Osteoblast (primary cell): ENCODE data around the gene USB1. TPM values are rescaled to one million over a fixed set of nuclear protein-coding genes. Genes with fewer than 3 reads are reported as not detected.

Experiments
- DNase-seq: peaks from one replicate; pipeline ENCODE4 v3.0.0; 2011; ENCODE audit warnings: low spot score, mixed read lengths; ENCODE audit not compliant: insufficient read length; ENCODE audit errors: missing footprints
- H2AFZ ChIP-seq: 2 replicates; pipeline ENCODE4 v1.6.0; 2011; ENCODE audit warnings: mild to moderate bottlenecking, low read length
- H3K27ac ChIP-seq: 2 replicates; pipeline ENCODE4 v1.5.1; 2011; ENCODE audit warnings: mild to moderate bottlenecking, low read depth, low read length, moderate library complexity
- H3K27me3 ChIP-seq: 2 replicates; pipeline ENCODE4 v1.6.0; 2012; ENCODE audit warnings: mild to moderate bottlenecking, control low read depth, inconsistent platforms, low read length, moderate library complexity; ENCODE audit not compliant: insufficient read depth
- H3K36me3 ChIP-seq: 2 replicates; pipeline ENCODE4 v1.5.1; 2011; ENCODE audit warnings: mild to moderate bottlenecking, low read length, control low read depth, moderate library complexity; ENCODE audit not compliant: insufficient read depth
- H3K4me1 ChIP-seq: 2 replicates; pipeline ENCODE4 v1.5.1; 2011; ENCODE audit warnings: mild to moderate bottlenecking, low read length, control low read depth, moderate library complexity; ENCODE audit not compliant: insufficient read depth
- H3K4me2 ChIP-seq: 2 replicates; pipeline ENCODE4 v1.6.0; 2011; ENCODE audit warnings: mild to moderate bottlenecking, low read length; ENCODE audit not compliant: insufficient read depth
- H3K4me3 ChIP-seq: fragments of 200-600 bp; sonication (generic); 3 replicates; pipeline ENCODE4 v1.5.1; 2012; ENCODE audit warnings: mild to moderate bottlenecking, low read length, inconsistent platforms; ENCODE audit not compliant: insufficient read depth
- H3K79me2 ChIP-seq: 2 replicates; pipeline ENCODE4 v1.6.0; 2012; ENCODE audit warnings: mild to moderate bottlenecking, low read length, control low read depth, inconsistent platforms; ENCODE audit not compliant: insufficient read depth
- H3K9me3 ChIP-seq: 2 replicates; pipeline ENCODE4 v1.5.1; 2011; ENCODE audit warnings: low read depth, low read length, control low read depth
- H4K20me1 ChIP-seq: 2 replicates; pipeline ENCODE4 v1.6.0; 2012; ENCODE audit warnings: mild to moderate bottlenecking, low read length, control low read depth; ENCODE audit not compliant: insufficient read depth
- total RNA-seq: library from RNA; depleted of rRNA; stranded (reverse); fragments of >200 nt; gene quantifications from 2 replicates; pipeline ENCODE4 v1.2.3, GENCODE V29; 2012
- TF ChIP-seq, protein P1 (sequence below): IDR thresholded peaks from 2 replicates; pipeline ENCODE4 v1.5.1; 2011; ENCODE audit warnings: mild to moderate bottlenecking, low read depth, low read length, moderate library complexity; ENCODE audit errors: extremely low read depth

USB1 gene
- total RNA-seq, 1 donor: 19.2 TPM

DNA sequence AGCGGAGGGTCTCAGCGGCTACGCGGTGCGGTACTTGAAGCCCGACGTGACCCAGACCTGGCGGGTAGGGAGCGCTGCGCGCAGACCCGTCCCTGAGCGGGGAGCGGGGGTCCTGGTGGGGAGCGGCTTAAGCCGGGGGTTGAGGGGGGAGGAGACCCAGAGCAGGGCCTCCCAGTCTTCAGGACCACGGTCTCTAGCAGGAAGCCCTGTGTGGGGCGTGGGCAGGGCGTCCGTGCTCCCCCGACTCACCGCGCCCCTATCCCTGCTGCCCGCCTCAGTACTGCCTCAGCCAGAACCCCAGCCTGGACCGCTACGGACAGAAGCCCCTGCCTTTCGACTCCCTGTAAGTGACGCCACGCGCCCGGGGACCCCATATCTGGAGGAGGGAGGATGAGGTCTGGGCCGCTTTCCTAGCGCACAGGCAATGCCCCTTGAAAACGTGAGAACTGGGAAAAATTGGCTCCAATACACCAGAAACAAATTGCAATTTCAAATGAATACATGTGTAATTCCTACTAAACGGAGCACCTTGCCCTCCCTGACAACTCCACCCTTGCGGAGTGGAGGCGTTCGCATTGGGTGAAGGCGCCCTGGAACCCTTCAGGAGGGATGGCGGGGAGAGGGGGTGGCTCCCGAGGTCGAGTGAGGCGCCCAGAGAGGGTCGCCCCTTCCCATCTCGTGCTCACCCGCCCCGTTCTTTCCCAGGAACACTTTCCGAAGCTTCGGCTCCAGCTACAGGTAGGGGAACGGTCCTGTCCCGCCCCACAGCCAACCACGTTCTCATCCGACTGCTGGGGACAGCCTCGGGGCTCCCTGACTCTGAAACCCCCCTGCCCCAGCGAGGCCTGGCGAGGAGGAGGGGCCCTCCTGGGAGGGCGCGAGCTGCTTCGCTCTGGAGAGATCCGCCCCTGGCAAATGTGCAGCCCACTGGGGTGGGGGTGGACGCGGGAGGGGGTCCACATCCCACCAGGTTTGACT, 15.7 kb upstream of the USB1 start:
- Histone ChIP-seq H3K4me3 (peak overlapping the region; percentile 58), H3K27me3 (peaks cover 44% of the 10 kb centered on the region), H3K9me3 (no peaks in the 10 kb centered on the region), H3K27ac (no peak overlapping the region), H3K79me2 (no peaks in the 10 kb centered on the region), H3K4me2 (peak overlapping the region; percentile 23), H2AFZ (no peak overlapping the region), H4K20me1 (no peaks in the 10 kb centered on the region), H3K4me1 (peaks cover 3% of the 10 kb centered on the region), H3K36me3 (no peaks in the 10 kb centered on the region)
- TF ChIP-seq, protein P1, sequence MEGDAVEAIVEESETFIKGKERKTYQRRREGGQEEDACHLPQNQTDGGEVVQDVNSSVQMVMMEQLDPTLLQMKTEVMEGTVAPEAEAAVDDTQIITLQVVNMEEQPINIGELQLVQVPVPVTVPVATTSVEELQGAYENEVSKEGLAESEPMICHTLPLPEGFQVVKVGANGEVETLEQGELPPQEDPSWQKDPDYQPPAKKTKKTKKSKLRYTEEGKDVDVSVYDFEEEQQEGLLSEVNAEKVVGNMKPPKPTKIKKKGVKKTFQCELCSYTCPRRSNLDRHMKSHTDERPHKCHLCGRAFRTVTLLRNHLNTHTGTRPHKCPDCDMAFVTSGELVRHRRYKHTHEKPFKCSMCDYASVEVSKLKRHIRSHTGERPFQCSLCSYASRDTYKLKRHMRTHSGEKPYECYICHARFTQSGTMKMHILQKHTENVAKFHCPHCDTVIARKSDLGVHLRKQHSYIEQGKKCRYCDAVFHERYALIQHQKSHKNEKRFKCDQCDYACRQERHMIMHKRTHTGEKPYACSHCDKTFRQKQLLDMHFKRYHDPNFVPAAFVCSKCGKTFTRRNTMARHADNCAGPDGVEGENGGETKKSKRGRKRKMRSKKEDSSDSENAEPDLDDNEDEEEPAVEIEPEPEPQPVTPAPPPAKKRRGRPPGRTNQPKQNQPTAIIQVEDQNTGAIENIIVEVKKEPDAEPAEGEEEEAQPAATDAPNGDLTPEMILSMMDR: no peak
- peak; percentile 74 for DNase-seq

DNA sequence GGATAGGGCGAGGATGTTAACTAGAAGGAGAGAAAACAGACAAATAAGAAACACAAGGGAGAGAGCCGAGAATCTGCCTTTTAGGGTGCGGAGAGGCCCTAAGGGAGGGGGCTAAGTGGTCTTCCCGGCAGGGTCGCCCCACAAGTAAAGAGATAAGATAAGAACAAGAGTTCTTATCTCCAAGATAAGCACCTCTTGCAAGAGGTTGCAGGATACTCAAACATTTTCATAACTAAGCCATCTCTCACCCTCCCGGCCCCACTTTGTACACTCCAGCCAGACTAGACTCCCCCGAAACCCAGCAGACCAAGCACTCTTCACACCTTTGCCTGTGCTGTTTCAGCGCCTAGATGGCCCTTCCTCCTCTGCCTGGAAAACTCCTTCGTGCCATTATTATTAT, 15.0 kb upstream of the USB1 start:
- H2AFZ ChIP-seq: no peak overlapping the region
- H3K9me3 ChIP-seq: no peaks in the 10 kb centered on the region
- no peaks in the 10 kb centered on the region for H3K36me3 ChIP-seq
- no peak overlapping the region for H3K4me3 ChIP-seq
- TF ChIP-seq, protein P1: no peak
- peak; percentile 50 for DNase-seq
- H3K27me3 ChIP-seq: peaks cover 44% of the 10 kb centered on the region
- no peak overlapping the region for H3K4me2 ChIP-seq
- H4K20me1 ChIP-seq: no peaks in the 10 kb centered on the region
- H3K27ac ChIP-seq: no peak overlapping the region
- no peaks in the 10 kb centered on the region for H3K79me2 ChIP-seq
- peaks cover 3% of the 10 kb centered on the region for H3K4me1 ChIP-seq

GRCh38 chr16:57987441-57988177, 13.6 kb upstream of the USB1 start:
- Histone ChIP-seq H3K4me2 (no peak overlapping the region), H3K36me3 (no peaks in the 10 kb centered on the region), H3K27ac (no peak overlapping the region), H4K20me1 (no peaks in the 10 kb centered on the region), H3K4me1 (peaks cover 3% of the 10 kb centered on the region), H3K27me3 (peaks cover 34% of the 10 kb centered on the region), H3K4me3 (no peak overlapping the region), H3K79me2 (no peaks in the 10 kb centered on the region), H2AFZ (no peak overlapping the region), H3K9me3 (no peaks in the 10 kb centered on the region)
- TF ChIP-seq, protein P1: no peak
- peak; percentile 69 for DNase-seq

DNA sequence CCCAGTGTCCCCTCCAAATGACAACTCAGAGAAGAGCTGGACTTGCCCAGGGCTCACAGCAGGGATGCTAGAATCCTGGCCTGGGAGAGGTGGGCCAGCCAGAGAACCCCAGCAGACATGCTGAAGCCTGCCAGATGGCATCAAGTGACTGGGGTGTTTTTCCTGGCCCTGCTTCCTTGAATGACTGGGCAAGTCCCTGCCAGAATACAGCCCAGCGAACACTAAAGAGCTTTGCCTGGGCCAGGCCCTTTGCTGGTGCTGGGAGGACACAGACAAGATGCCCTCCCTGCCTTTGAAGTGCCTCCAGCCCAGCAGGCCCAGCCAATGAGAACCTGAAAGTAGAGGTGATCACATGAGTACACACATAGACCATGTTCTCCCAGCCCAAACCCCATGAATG, 12.3 kb upstream of the USB1 start:
- Histone ChIP-seq H3K4me2 (no peak overlapping the region), H3K4me3 (no peak overlapping the region), H3K79me2 (no peaks in the 10 kb centered on the region), H3K9me3 (no peaks in the 10 kb centered on the region), H3K4me1 (peaks cover 3% of the 10 kb centered on the region), H3K36me3 (no peaks in the 10 kb centered on the region), H3K27ac (no peak overlapping the region), H4K20me1 (peaks cover 3% of the 10 kb centered on the region), H3K27me3 (peaks cover 31% of the 10 kb centered on the region), H2AFZ (no peak overlapping the region)
- peak; percentile 89 for DNase-seq
- TF ChIP-seq, protein P1: no peak
